GM23338 (cell line): Measurements from ENCODE around the gene FAM118B. TPM values are rescaled to one million over a fixed set of nuclear protein-coding genes. Genes with fewer than 3 reads are reported as not detected.

ENCODE experiments used
- ATAC-seq: fragments of 200-7000 bp; cut with Tn5 transposase; 3 replicates; pipeline ENCODE4 v1.9.1; 2020
- DNase-seq: peaks from one replicate; pipeline ENCODE4 v3.0.0-alpha.2; 2015; ENCODE audit warnings: low spot score
- H2AFZ ChIP-seq: fragments of 200-600 bp; sonication (generic); 2 replicates; pipeline ENCODE4 v1.8.0; 2016; ENCODE audit warnings: antibody characterized with exemption, mild to moderate bottlenecking, moderate library complexity
- H3F3A ChIP-seq: fragments of 200-600 bp; sonication (generic); replicated peaks from 2 replicates; pipeline ENCODE4 v1.8.0; 2017; ENCODE audit warnings: antibody characterized with exemption, mixed run types, low read depth
- H3K27ac ChIP-seq: fragments of 200-600 bp; sonication (generic); 2 replicates; pipeline ENCODE4 v1.6.1; 2016; ENCODE audit warnings: low read depth
- H3K27me3 ChIP-seq: fragments of 200-600 bp; sonication (generic); 2 replicates; pipeline ENCODE4 v1.8.0; 2016; ENCODE audit warnings: mild to moderate bottlenecking, mixed run types, moderate library complexity; ENCODE audit not compliant: insufficient read depth
- H3K36me3 ChIP-seq: fragments of 200-600 bp; sonication (generic); 2 replicates; pipeline ENCODE4 v1.8.0; 2016; ENCODE audit warnings: mild to moderate bottlenecking; ENCODE audit not compliant: insufficient read depth
- H3K4me1 ChIP-seq: fragments of 200-600 bp; sonication (generic); 2 replicates; pipeline ENCODE4 v1.8.0; 2016; ENCODE audit warnings: mild to moderate bottlenecking, moderate library complexity; ENCODE audit not compliant: insufficient read depth
- H3K4me2 ChIP-seq: fragments of 200-600 bp; sonication (generic); 2 replicates; pipeline ENCODE4 v1.7.1; 2017; ENCODE audit warnings: mixed run types
- H3K4me3 ChIP-seq: fragments of 200-600 bp; sonication (generic); 2 replicates; pipeline ENCODE4 v1.6.1; 2016; ENCODE audit warnings: mixed run types
- H3K79me2 ChIP-seq: fragments of 200-600 bp; sonication (generic); replicated peaks from 2 replicates; pipeline ENCODE4 v1.8.0; 2017; ENCODE audit warnings: mild to moderate bottlenecking; ENCODE audit not compliant: insufficient read depth
- H3K9me2 ChIP-seq: fragments of 200-600 bp; sonication (generic); 2 replicates; pipeline ENCODE4 v1.8.0; 2017; ENCODE audit not compliant: insufficient read depth
- H4K20me1 ChIP-seq: fragments of 200-600 bp; sonication (generic); replicated peaks from 2 replicates; pipeline ENCODE4 v1.8.0; 2017; ENCODE audit warnings: mild to moderate bottlenecking; ENCODE audit not compliant: insufficient read depth
- H3K27ac Mint-ChIP-seq: 2 replicates; pipeline ENCODE4 v1.8.0; 2020; ENCODE audit warnings: inconsistent platforms, mild to moderate bottlenecking, moderate library complexity, mixed read lengths
- H3K27me3 Mint-ChIP-seq: 3 replicates; pipeline ENCODE4 v1.8.0; 2022; ENCODE audit warnings: low read depth, mild to moderate bottlenecking, moderate library complexity, mixed read lengths, inconsistent platforms; ENCODE audit not compliant: insufficient read depth, poor library complexity
- H3K36me3 Mint-ChIP-seq: 3 replicates; pipeline ENCODE4 v1.8.0; 2021; ENCODE audit warnings: low read depth, mild to moderate bottlenecking, inconsistent platforms, moderate library complexity, mixed read lengths
- H3K4me1 Mint-ChIP-seq: 3 replicates; pipeline ENCODE4 v1.8.0; 2020; ENCODE audit warnings: mild to moderate bottlenecking, inconsistent platforms, mixed read lengths
- H3K4me3 Mint-ChIP-seq: 3 replicates; pipeline ENCODE4 v1.8.0; 2021; ENCODE audit warnings: moderate library complexity, mild to moderate bottlenecking, inconsistent platforms, mixed read lengths
- H3K9me3 Mint-ChIP-seq: 3 replicates; pipeline ENCODE4 v1.8.0; 2020; ENCODE audit warnings: moderate library complexity, mild to moderate bottlenecking, inconsistent platforms, mixed read lengths
- CREB1 ChIP-seq: fragments of 250-450 bp; sonication (Bioruptor Pico); IDR thresholded peaks from 2 replicates; pipeline ENCODE4 v1.5.0; 2020; ENCODE audit warnings: low read depth, mild to moderate bottlenecking, moderate library complexity
- JUNB ChIP-seq: IDR thresholded peaks from one replicate; pipeline ENCODE4 v1.6.1; 2016; ENCODE audit warnings: antibody characterized with exemption; ENCODE audit not compliant: unreplicated experiment
- STAT1 ChIP-seq: IDR thresholded peaks from one replicate; pipeline ENCODE4 v1.6.1; 2016; ENCODE audit warnings: antibody characterized with exemption; ENCODE audit not compliant: unreplicated experiment
- ZNF114 ChIP-seq: fragments of 250-450 bp; sonication (Bioruptor Pico); IDR thresholded peaks from 2 replicates; pipeline ENCODE4 v1.5.0; 2020; ENCODE audit warnings: mild to moderate bottlenecking, moderate library complexity
- polyA plus RNA-seq: library from polyadenylated mRNA; unstranded; fragments of >200 nt; fragmentation: Nextera tagmentation; extraction: Ambion mirVana; gene quantifications from 2 replicates; pipeline ENCODE4 v1.2.1, GENCODE V29; 2016
- total RNA-seq: library from RNA; depleted of rRNA; stranded (reverse); fragments of >200 nt; shearing (Covaris generic); gene quantifications from 2 replicates; pipeline ENCODE4 v1.2.3, GENCODE V29; 2014
- TF ChIP-seq, protein P1 (sequence below): IDR thresholded peaks from 2 replicates; pipeline ENCODE4 v1.6.1; 2016; ENCODE audit warnings: antibody characterized with exemption
- TF ChIP-seq, protein P2 (sequence below), 2 experiments: fragments of 200-600 bp in 1 of 2; sonication (generic) in 1 of 2; conservative IDR thresholded peaks; 2 replicates each; pipeline versions ENCODE4 v1.5.1 to v1.6.1; 2016 to 2017; ENCODE audit warnings: antibody characterized with exemption in 2 of 2, low read depth in 2 of 2, mild to moderate bottlenecking in 2 of 2, moderate library complexity in 1 of 2
- TF ChIP-seq, protein P3 (sequence below): fragments of 250-450 bp; sonication (Bioruptor Pico); IDR thresholded peaks from 2 replicates; pipeline ENCODE4 v1.5.0; 2020; ENCODE audit warnings: mild to moderate bottlenecking, moderate library complexity

The FAM118B gene
- total and polyA plus RNA-seq, 2 experiments from 2014 or later, result 33.7 to 43.4 TPM

DNA sequence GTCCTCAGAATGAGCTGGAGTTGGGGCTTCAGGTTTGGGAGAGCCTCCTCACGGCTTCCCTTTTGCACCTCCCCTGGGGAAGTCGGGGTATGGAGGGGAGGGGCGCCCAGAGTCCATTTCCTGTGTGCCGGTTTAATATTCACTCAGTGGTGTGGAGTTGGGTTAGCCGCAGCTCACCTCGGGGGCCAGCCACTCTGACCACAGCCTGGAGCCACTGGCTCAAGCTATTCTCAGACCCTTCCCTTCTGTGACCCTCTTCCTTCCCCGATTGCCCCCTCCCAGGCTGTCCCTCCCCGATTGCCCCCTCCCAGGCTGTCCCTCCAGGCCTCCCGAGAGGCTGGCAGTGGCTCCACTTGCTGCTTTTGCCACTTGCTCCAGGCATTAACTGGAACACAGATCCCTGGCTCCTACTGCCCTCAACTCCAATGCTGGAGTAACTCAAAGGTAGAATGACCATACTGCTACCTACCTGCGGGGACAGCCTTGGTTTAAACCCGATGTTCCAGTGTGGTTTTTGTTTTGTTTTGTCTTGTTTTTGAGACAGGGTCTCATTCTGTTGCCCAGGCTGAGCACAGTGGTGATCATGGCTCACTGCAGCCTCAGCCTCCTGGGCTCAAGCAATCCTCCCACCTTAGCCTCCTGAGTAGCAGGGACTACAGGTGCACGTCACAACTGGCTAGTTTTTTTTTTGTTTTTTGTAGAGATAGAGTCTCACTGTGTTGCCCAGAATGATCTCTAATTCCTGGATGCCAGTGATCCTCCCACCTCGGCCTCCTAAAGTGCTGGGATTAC, 29.4 kb upstream of the FAM118B start:
- Histone ChIP-seq H4K20me1 (no peaks in the 10 kb centered on the region), H3K27ac (no peak overlapping the region), H3K36me3 (no peaks in the 10 kb centered on the region), H3K4me2 (0 out of 2 replicates have a peak overlapping the region, but pooled peaks have one; percentile 14), H3K79me2 (no peaks in the 10 kb centered on the region), H3K4me3 (no peak overlapping the region), H2AFZ (no peak overlapping the region), H3F3A (no peaks in the 10 kb centered on the region), H3K4me1 (peaks cover 6% of the 10 kb centered on the region; the same call in 1 of the 2 replicates), H3K9me2 (no peaks in the 10 kb centered on the region), H3K27me3 (no peaks in the 10 kb centered on the region)
- Mint-ChIP-seq H3K9me3 (no peaks in the 10 kb centered on the region), H3K4me3 (no peak overlapping the region), H3K27ac (no peak overlapping the region; the same call in 1 of the 2 replicates), H3K4me1 (peaks cover 7% of the 10 kb centered on the region), H3K36me3 (no peaks in the 10 kb centered on the region; the same call in 2 of the 3 replicates), H3K27me3 (peaks cover 7% of the 10 kb centered on the region)
- DNase-seq (peak; percentile 23), ATAC-seq (peak; percentile 48)
- TF ChIP-seq ZNF114 (CRISPR knock-in tag) (no peak), CREB1 (CRISPR knock-in tag) (no peak)
- TF ChIP-seq, protein P1, sequence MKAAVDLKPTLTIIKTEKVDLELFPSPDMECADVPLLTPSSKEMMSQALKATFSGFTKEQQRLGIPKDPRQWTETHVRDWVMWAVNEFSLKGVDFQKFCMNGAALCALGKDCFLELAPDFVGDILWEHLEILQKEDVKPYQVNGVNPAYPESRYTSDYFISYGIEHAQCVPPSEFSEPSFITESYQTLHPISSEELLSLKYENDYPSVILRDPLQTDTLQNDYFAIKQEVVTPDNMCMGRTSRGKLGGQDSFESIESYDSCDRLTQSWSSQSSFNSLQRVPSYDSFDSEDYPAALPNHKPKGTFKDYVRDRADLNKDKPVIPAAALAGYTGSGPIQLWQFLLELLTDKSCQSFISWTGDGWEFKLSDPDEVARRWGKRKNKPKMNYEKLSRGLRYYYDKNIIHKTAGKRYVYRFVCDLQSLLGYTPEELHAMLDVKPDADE, result no peak
- TF ChIP-seq, protein P2, sequence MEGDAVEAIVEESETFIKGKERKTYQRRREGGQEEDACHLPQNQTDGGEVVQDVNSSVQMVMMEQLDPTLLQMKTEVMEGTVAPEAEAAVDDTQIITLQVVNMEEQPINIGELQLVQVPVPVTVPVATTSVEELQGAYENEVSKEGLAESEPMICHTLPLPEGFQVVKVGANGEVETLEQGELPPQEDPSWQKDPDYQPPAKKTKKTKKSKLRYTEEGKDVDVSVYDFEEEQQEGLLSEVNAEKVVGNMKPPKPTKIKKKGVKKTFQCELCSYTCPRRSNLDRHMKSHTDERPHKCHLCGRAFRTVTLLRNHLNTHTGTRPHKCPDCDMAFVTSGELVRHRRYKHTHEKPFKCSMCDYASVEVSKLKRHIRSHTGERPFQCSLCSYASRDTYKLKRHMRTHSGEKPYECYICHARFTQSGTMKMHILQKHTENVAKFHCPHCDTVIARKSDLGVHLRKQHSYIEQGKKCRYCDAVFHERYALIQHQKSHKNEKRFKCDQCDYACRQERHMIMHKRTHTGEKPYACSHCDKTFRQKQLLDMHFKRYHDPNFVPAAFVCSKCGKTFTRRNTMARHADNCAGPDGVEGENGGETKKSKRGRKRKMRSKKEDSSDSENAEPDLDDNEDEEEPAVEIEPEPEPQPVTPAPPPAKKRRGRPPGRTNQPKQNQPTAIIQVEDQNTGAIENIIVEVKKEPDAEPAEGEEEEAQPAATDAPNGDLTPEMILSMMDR (conservative IDR thresholded peaks at IDR 0.05; ENCODE audit: low read depth in 2 of 2), result no peak; a peak in 1 of 4 replicates

DNA sequence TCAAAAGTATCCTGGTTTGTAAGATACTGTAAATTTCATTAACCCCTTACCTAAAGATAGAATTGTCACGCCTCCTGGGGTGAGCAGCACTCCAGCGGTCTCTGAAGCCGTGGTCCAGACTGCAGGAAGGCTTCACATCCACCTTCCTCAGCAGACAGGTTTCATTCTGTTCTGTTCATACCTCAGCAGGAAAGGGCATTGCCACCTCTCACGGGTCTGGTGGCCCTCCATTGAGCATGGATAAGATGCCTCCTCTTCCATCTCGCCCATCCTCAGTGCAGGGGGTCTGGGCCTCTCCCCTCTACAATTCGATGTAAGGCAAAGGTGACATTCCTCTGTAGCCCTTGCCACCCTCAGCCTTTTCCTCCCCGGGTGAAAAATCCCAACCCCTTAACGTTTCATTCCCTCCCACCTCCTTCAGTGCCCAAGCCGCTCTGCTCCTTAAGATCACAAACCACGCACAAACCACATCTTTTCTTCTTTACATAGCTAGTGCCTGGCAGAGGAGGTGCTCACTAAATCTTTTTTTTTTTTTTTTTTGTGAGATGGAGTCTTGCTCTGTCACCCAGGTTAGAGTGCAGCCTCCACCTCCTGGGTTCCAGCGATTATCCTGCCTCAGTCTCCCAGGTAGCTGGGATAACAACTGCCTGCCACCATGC, 28.7 kb upstream of the FAM118B start:
- Histone ChIP-seq H2AFZ (no peak overlapping the region), H3K4me2 (no peak overlapping the region), H3K27me3 (no peaks in the 10 kb centered on the region), H3K4me3 (no peak overlapping the region), H3K27ac (no peak overlapping the region), H3K79me2 (no peaks in the 10 kb centered on the region), H3K9me2 (no peaks in the 10 kb centered on the region), H3K4me1 (peaks cover 6% of the 10 kb centered on the region; the same call in 1 of the 2 replicates), H3K36me3 (no peaks in the 10 kb centered on the region), H3F3A (no peaks in the 10 kb centered on the region), H4K20me1 (no peaks in the 10 kb centered on the region)
- Mint-ChIP-seq H3K4me3 (no peak overlapping the region), H3K4me1 (peaks cover 8% of the 10 kb centered on the region), H3K27ac (no peak overlapping the region), H3K27me3 (peaks cover 8% of the 10 kb centered on the region), H3K36me3 (no peaks in the 10 kb centered on the region; the same call in 2 of the 3 replicates), H3K9me3 (no peaks in the 10 kb centered on the region)
- ATAC-seq (no peak), DNase-seq (no peak)
- TF ChIP-seq STAT1 (no peak), JUNB (no peak), CREB1 (CRISPR knock-in tag) (no peak)
- TF ChIP-seq, protein P3, sequence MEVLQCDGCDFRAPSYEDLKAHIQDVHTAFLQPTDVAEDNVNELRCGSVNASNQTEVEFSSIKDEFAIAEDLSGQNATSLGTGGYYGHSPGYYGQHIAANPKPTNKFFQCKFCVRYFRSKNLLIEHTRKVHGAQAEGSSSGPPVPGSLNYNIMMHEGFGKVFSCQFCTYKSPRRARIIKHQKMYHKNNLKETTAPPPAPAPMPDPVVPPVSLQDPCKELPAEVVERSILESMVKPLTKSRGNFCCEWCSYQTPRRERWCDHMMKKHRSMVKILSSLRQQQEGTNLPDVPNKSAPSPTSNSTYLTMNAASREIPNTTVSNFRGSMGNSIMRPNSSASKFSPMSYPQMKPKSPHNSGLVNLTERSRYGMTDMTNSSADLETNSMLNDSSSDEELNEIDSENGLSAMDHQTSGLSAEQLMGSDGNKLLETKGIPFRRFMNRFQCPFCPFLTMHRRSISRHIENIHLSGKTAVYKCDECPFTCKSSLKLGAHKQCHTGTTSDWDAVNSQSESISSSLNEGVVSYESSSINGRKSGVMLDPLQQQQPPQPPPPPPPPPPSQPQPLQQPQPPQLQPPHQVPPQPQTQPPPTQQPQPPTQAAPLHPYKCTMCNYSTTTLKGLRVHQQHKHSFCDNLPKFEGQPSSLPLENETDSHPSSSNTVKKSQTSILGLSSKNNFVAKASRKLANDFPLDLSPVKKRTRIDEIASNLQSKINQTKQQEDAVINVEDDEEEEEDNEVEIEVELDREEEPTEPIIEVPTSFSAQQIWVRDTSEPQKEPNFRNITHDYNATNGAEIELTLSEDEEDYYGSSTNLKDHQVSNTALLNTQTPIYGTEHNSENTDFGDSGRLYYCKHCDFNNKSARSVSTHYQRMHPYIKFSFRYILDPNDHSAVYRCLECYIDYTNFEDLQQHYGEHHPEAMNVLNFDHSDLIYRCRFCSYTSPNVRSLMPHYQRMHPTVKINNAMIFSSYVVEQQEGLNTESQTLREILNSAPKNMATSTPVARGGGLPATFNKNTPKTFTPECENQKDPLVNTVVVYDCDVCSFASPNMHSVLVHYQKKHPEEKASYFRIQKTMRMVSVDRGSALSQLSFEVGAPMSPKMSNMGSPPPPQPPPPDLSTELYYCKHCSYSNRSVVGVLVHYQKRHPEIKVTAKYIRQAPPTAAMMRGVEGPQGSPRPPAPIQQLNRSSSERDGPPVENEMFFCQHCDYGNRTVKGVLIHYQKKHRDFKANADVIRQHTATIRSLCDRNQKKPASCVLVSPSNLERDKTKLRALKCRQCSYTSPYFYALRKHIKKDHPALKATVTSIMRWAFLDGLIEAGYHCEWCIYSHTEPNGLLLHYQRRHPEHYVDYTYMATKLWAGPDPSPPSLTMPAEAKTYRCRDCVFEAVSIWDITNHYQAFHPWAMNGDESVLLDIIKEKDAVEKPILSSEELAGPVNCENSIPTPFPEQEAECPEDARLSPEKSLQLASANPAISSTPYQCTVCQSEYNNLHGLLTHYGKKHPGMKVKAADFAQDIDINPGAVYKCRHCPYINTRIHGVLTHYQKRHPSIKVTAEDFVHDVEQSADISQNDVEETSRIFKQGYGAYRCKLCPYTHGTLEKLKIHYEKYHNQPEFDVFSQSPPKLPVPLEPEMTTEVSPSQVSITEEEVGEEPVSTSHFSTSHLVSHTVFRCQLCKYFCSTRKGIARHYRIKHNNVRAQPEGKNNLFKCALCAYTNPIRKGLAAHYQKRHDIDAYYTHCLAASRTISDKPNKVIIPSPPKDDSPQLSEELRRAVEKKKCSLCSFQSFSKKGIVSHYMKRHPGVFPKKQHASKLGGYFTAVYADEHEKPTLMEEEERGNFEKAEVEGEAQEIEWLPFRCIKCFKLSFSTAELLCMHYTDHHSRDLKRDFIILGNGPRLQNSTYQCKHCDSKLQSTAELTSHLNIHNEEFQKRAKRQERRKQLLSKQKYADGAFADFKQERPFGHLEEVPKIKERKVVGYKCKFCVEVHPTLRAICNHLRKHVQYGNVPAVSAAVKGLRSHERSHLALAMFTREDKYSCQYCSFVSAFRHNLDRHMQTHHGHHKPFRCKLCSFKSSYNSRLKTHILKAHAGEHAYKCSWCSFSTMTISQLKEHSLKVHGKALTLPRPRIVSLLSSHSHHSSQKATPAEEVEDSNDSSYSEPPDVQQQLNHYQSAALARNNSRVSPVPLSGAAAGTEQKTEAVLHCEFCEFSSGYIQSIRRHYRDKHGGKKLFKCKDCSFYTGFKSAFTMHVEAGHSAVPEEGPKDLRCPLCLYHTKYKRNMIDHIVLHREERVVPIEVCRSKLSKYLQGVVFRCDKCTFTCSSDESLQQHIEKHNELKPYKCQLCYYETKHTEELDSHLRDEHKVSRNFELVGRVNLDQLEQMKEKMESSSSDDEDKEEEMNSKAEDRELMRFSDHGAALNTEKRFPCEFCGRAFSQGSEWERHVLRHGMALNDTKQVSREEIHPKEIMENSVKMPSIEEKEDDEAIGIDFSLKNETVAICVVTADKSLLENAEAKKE (CRISPR knock-in tag), result no peak
- TF ChIP-seq, protein P2 (conservative IDR thresholded peaks at IDR 0.05; ENCODE audit: low read depth in 2 of 2), result no peak
